ENCODE results near the gene MYO1B. TPM values are rescaled to one million over a fixed set of nuclear protein-coding genes. Genes with fewer than 3 reads are reported as not detected.

MYO1B gene
- total RNA-seq, 1 experiment from 2014 or later = 43.2 TPM

DNA sequence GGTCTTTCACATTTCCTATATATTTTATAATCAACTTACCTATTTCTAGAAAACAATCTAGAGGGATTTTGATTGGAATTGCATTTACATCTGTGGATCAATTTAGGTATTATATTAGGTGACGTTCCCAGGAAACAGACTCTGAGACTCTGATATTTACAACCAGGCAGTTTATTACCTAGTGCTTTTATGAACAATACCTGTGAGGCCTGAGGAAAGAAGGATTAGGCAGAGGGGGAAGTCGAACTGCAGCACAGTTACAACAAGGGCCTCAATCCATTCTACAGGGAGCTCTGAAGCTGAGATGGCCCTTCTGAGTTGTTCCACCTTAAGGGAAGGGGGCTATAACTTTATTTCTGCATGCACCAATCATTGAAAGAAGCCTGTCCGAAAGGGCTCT, 206.9 kb downstream of the MYO1B start:
- Histone ChIP-seq H3K4me1 (ENCODE audit: insufficient read depth, low read length) (no peaks in the 10 kb centered on the region), H3K4me2 (ENCODE audit: insufficient read depth, insufficient read length, low read length) (no peak overlapping the region), H3K18ac (ENCODE audit: insufficient read length, low read depth, low read length) (no peak overlapping the region), H3K27ac (ENCODE audit: insufficient read length, low read depth, low read length) (no peak overlapping the region), H4K91ac (ENCODE audit: insufficient read length, low read depth, low read length) (no peak overlapping the region), H2BK120ac (ENCODE audit: low read depth, low read length, poor library complexity, severe bottlenecking) (no peak overlapping the region), H4K5ac (ENCODE audit: insufficient read length, low read depth, low read length) (no peak overlapping the region), H2BK20ac (ENCODE audit: low read depth, low read length, poor library complexity, severe bottlenecking) (no peak overlapping the region), H3K9ac (ENCODE audit: extremely low read depth, insufficient read length, low read length) (no peak overlapping the region), H3K56ac (ENCODE audit: insufficient read length, low read depth, low read length) (no peak overlapping the region), H3K9me3 (ENCODE audit: control insufficient read depth, low read depth, low read length) (peaks cover 5% of the 10 kb centered on the region), H2BK15ac (ENCODE audit: low read depth, low read length) (no peak overlapping the region), H3K79me2 (ENCODE audit: insufficient read depth, low read length) (no peaks in the 10 kb centered on the region), H3K23me2 (ENCODE audit: insufficient read length, low read depth, low read length, poor library complexity, severe bottlenecking) (no peaks in the 10 kb centered on the region), H3K14ac (ENCODE audit: insufficient read depth, low read length) (no peak overlapping the region), H4K8ac (replicated peaks; ENCODE audit: insufficient read length, low read depth, low read length) (no peak overlapping the region), H2BK12ac (ENCODE audit: insufficient read length, low read depth, low read length) (no peak overlapping the region), H3K4ac (ENCODE audit: low read depth, low read length) (no peak overlapping the region), H2AFZ (ENCODE audit: low read length) (no peak overlapping the region), H4K20me1 (ENCODE audit: control insufficient read depth, insufficient read depth, insufficient read length) (no peaks in the 10 kb centered on the region), H3K23ac (ENCODE audit: insufficient read length, low read depth, low read length) (no peak overlapping the region), H3K79me1 (ENCODE audit: insufficient read depth, low read depth, low read length, poor library complexity, severe bottlenecking) (no peaks in the 10 kb centered on the region), H3K27me3 (ENCODE audit: insufficient read depth, low read length) (no peaks in the 10 kb centered on the region), H2BK5ac (ENCODE audit: insufficient read length, low read length) (no peak overlapping the region), H3T11ph (ENCODE audit: low read length) (no peak overlapping the region), H2AK5ac (ENCODE audit: insufficient read length, low read length) (no peak overlapping the region)
- DNase-seq = no peak
- Mint-ChIP-seq H3K9me3 (peaks cover 17 to 22% of the 10 kb centered on the region in 2 experiments), H3K27ac (no peak overlapping the region), H3K4me3 (no peak overlapping the region), H3K4me1 (no peaks in the 10 kb centered on the region), H3K27me3 (ENCODE audit: low read depth) (no peaks in the 10 kb centered on the region), H3K36me3 (ENCODE audit: insufficient read depth in 1 of 3, low read depth in 3 of 3) (peaks cover 5 to 14% (median 10%) of the 10 kb centered on the region in 3 experiments; a peak in 6 of 7 replicates)
- no CpG with 5 or more reads among the region's 3 CpGs for WGBS (ENCODE audit: extremely low coverage, insufficient read length, low lambda C conversion rate)
- TF ChIP-seq, protein P1, sequence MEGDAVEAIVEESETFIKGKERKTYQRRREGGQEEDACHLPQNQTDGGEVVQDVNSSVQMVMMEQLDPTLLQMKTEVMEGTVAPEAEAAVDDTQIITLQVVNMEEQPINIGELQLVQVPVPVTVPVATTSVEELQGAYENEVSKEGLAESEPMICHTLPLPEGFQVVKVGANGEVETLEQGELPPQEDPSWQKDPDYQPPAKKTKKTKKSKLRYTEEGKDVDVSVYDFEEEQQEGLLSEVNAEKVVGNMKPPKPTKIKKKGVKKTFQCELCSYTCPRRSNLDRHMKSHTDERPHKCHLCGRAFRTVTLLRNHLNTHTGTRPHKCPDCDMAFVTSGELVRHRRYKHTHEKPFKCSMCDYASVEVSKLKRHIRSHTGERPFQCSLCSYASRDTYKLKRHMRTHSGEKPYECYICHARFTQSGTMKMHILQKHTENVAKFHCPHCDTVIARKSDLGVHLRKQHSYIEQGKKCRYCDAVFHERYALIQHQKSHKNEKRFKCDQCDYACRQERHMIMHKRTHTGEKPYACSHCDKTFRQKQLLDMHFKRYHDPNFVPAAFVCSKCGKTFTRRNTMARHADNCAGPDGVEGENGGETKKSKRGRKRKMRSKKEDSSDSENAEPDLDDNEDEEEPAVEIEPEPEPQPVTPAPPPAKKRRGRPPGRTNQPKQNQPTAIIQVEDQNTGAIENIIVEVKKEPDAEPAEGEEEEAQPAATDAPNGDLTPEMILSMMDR (conservative IDR thresholded peaks at IDR 0.05) = no peak

Measured in H9 (cell line).